Occipital lobe (tissue), 2 donors: ENCODE results near the gene NUP93. TPM values are rescaled to one million over a fixed set of nuclear protein-coding genes. Genes with fewer than 3 reads are reported as not detected.
"Not testable (repeated sequence)": the region's sequence is repeated elsewhere in the genome, so short reads cannot be mapped to it uniquely, and the experiment has no call there.

ENCODE experiments used
- DNase-seq: peaks from one replicate; lab custom pipeline; 2025; lab: John Stamatoyannopoulos, UW
- total RNA-seq: library from RNA; depleted of rRNA; stranded (reverse); fragments of >200 nt; gene quantifications from one replicate; pipeline ENCODE4 v1.2.3, GENCODE V29; 2014

Gene NUP93
- total RNA-seq, 1 donor from 2014 or later: 207 TPM

DNA sequence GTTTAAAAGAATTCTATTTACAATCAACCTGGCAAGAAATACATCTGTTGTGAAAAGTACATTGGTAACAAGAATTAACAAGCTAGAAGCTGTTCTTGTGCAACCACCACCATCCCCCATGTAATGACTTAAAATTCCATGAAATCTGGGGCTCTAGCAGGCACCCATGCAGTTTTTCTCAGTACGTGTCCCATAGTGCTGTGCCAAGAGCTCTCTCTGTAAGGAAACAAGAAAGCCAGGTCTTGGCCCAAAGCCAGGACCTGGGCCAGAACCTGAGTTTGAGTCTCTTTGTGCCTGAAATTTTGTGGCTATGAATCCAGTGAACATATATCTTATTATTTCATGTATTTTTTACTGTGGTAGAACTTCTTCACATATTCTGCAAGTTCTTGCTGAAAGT lies 46.6 kb downstream of the NUP93 start:
- DNase-seq: no peak

DNA sequence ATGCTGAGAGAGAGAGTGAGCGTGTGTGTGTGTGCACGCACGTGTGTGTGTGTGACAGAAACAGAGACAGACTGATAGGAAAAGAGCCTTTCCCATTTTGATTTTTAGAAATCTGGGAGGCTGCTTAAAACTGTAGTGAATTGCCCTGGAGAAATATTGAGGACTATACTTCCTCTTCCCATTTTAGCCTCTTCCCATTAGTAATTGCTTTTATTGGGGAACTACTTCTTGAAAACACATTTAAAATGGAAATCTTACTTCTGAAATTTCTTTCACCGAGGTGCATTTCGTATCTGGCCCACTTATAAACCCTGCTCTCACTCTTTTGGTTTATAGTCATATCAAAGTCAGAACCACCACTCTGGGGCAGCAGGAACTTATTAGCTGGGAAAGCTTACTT lies 47.1 kb downstream of the NUP93 start:
- no peak for DNase-seq

DNA sequence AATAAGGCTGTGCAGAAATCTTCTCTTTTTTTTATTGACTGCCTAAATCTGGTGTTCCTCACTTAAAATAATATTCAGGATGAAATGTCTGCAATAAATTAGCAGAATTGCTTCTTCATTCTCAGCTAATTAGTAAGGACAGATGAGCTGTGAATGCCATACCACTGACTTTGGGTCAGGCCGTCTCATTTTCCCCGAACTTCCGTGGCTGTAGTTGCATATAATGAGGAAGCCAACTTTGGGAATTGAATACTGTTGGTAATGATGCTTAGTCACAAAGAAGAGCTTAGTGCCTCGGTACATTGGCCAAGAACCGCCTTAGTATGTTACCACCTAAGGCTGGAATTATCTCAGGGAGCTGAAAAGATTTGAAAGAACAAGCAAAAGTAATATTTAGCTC lies 47.6 kb downstream of the NUP93 start:
- no peak for DNase-seq

DNA sequence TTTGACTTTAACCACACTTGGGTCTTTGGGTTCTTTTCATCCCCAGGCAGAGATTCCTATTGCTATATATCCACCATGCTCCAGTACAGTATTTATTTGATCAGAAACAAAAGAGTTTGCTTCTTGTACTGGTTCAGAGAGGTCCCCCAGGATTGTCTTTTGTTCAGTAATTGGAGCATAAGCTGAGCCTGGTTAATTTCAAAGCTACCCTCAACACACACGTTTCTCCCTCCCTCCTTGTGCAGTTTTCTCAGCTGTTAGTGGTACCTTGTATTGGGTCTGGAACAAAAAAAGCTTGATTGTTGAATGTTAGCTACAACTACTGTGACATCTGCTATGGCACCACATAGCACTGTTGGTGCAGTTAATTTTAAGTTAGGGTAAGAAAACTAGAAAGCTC lies 50.0 kb downstream of the NUP93 start:
- DNase-seq: no peak

DNA sequence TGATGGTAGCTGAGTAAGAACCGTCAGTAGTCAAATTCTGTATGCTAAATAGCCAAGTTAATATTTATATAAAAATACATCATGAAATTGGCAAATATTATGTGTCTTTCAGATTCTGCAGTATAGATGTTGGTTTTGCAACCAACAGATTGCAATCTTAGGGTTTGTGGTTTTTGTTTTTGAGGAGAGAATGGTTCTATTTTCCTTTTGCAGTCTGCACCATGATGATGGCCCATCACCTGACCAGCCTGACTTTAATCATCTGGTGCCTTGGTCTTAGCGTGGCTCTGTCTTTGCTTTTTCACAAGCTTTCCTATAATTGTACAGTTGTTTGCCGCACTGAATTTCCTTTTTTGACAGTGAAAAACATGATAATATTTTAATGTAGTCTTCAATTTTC lies 50.7 kb downstream of the NUP93 start:
- DNase-seq: no peak

DNA sequence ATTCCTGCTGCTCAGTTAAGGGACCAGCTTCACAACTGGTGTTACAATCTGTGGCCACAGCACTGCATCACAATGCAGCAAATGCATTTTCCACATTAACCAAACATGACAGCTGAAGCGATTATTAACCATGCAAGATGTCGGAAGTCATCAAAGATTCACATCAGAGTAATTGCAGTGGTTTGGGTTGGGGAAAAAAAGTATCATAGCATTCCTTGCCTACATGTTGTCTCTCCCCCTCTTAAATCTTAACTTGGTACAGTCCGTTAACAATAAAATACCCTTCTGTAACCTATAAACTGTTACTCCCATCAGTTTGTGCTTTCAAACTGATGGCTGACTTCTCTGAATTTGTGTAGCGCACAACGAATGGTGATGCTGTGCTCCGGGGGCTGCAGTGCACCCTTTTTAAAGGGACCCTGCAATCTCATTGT lies 51.6 kb downstream of the NUP93 start:
- no peak for DNase-seq

DNA sequence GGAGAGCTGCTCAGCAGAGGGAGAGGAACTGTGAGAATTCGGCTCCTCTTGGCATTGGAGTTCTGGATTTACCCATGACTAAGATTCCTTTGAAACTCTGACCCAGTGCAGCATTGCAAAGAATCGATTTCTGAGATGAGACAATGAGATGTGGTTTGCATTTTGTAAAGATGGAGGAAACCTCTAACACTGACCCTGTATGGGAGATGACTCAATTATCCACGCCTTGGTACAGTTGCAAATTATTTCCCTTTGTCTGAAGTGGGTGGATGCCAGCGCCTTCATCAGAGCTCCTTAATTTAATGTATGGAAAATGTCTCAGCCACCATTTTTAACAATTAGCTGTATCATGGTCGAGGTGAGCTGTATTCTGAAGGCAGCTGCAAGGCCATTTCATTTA lies 53.4 kb downstream of the NUP93 start:
- no peak for DNase-seq

DNA sequence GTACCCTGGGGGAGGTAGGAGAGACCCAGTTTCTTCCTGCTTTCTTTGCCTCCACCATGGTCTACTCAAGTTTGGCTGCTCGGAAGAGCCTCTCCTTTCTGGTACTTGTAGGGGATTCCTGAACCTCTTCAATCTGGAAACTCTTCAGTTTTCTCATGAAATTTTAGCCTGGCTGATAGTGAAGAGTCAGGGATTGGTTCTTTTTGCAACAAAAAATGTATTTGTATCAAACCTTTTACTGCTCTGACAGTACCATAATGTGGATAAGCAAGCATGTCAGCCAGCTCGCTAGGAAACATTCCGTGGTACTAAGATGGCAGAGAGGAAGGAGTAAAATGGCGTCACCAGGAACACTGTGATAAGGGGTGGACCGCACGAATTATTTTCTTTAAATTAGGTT lies 55.4 kb downstream of the NUP93 start:
- no peak for DNase-seq

DNA sequence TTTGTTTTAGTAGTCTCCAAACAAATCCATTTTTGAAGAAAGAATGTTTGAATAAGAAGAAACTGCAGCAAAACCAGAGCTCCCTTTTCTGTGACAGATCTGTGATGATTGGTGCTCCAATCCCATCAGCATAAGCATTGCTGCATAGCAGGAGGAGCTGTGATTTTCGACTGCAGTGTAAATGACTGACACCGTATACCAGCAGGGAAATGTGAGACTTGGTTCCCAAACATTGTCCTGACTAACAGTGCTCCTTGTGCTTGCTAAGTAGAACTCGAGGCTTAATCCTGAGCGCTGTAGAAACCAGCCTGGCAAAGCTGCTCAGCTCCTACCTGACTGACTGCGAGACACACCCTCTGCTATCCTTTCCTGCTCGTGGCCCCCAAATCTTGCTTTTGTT lies 57.2 kb downstream of the NUP93 start:
- DNase-seq: no peak

DNA sequence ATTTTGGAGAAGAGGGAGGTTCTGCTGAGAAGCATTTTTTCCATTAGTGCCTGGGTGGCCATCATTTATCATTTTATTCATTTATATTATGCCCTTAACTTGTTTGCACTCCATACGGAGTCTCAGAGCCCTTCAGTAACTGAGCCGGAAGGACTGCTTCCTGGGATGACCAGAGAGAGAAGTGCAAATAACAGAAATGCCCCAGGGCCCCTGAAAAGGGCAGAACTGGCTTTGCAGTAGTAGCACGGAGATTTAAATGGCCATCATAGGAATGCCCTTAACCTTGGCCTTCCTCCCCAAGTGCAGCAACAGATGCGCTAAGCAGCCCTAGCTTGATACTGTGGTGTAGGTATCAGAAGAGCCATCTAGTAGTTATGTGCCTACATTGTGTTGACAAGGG lies 58.5 kb downstream of the NUP93 start:
- no peak for DNase-seq

DNA sequence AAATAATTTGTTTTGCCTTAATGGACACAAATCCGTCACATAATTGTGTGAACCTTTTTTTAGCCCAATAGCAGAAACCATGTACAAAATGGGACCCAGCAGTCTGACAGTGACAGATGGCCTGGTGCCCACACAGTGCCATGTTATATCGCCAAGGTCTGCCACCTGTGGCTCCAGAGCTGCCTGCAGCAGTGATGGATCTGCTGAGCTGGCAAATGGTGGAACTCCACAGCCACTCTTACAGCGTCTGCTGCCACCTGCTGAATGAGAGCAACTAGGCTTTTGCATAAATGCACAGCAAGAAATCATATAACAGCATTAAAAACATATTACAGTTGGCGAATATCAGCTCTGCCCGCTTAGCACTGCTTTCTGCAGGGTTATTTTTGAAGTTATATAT lies 59.4 kb downstream of the NUP93 start:
- DNase-seq: no peak

DNA sequence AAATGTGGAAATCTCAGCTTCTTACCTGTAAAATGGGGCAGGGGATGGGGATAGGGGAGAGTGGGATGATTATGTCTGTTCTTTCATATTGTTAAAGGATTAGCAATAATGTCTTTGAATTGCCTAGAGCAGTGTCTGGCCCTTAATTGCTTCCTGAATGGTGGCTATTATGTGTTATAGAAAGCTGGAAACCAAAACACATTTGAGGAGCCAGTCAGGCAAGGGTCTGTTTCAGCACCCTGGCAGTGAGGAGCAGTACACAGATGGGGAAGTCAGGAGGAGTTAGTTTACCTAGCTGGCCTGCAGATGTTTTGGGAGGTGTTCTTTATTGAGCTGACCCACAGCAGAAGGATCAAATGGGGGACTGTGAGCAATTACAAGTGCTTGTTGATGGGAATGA lies 63.0 kb downstream of the NUP93 start:
- DNase-seq: no peak

DNA sequence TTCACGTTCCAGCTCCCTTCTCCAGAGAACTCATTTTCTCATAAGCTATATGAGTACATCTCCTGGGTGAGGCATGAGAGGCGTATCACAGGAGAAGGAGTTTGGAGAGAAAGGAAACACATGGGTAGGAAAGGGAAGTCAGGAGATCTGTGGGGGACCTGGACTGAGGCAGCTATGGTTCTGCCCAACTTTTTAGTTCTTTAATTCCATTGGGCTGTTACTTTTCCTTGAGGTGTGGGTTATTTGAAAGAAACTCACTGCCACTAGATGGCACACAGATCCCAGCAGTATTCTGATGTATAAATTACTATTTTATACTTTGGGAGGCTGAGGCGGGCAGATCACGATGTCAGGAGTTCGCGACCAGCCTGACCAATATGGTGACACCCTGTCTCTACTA lies 63.6 kb downstream of the NUP93 start:
- DNase-seq: no peak

DNA sequence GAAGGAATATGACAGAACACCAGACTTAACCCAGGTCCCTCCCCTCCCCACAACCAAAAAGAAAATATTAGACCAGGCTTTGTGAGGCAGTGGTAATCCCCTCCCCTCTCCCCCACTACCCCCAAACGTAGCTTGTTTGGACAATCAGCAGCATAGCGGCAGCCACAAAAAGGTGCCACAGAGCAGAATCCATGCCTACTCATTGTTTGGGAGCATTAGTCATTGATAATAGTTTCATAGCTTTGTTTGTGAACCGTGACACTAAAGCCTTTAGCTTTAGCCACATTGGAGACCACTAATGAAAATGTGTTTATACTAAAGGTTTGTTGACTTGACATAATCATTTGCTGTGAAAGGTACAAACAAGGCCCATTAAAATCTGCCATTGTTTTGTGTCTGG lies 65.1 kb downstream of the NUP93 start:
- DNase-seq: no peak

DNA sequence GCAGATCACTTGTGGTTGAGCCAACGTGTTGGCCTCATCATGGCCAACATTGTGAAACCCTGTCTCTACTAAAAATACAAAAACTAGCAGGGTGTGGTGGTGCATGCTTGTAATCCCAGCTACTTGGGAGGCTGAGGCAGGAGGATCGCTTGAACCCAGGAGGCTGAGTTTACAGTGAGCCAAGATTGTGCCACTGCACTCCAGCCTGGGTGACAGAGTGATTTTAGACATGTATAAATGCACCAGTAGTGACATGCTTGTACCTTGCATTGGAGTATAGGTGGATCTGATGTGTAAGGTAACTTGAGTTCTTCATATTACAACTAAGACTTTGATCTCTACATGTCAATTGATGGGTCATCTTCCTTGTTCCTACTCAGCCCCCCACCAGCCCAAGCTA lies 67.1 kb downstream of the NUP93 start:
- not testable (repeated sequence) for DNase-seq

DNA sequence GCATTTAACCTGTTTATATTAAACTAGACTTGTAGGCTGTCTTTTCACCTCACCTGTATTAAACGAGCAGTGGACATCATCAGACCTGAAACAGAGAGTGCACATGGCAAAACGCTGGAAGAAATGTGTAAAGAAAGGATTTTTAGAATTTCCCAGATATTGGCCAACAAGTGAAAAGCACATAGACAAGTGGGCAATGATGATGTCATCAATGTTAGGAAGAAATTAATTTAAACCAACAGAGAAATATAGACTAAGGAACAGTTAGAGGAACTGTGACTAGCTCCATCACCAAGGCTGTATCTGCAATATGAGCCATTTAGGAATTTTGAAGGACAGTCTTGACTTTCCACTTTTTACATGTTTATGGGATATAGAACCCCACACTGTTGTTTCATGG lies 67.9 kb downstream of the NUP93 start:
- no peak for DNase-seq

DNA sequence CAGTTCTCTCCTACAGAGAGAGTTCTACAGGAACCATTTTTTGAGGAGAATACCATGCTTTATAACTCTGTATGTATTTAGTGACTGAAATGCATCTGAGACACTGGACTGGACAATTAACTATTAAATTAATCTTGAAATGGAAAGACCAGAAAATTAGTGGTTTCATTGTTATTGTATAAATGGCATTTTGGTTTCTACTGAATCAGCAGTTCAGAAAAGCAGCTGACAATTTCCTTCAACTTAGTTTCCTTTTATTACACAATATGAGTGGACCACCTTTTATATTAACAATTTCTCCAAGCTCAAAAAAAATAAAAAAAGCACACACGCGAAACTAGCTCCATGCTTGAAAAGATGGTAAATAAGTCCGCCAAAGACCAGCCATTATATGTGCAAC lies 69.0 kb downstream of the NUP93 start:
- no peak for DNase-seq

DNA sequence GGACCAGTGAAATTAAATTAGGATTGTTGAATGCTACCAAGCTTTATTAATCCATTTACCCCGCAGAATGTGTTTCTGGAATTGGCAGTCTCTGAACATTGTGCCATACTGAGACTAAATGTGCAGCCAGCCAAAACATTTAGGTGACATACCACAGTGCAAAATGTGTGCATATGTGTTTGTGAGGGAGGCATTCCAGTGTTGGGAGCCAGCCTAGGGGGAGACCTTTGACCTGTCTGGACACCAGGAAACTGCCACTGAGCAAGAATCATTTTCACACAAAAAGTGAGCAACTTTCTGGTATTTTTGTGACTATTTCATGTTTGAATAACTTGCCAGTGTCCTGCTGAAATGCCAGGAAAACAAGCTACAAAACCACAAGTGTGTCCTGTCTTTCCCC lies 70.4 kb downstream of the NUP93 start:
- no peak for DNase-seq

DNA sequence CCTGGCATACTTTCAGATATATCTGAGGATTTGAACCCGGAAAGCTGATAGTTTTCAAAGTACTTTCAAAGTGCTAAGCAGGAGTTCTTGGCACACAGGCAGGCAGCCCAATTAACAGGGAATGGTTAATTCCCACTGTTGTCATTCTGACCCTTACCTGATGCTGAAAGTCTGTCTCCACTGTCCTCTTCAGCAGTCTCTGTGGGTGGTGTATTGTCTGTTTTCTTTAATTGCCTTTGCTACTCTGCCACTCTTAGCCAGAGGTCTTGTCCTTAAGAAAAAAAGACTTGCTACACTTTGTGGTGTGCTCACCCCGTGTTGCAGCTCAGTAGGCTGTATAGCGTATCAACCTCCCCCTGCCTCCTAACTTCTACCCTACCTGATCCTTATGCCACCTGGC lies 71.8 kb downstream of the NUP93 start:
- no peak for DNase-seq

DNA sequence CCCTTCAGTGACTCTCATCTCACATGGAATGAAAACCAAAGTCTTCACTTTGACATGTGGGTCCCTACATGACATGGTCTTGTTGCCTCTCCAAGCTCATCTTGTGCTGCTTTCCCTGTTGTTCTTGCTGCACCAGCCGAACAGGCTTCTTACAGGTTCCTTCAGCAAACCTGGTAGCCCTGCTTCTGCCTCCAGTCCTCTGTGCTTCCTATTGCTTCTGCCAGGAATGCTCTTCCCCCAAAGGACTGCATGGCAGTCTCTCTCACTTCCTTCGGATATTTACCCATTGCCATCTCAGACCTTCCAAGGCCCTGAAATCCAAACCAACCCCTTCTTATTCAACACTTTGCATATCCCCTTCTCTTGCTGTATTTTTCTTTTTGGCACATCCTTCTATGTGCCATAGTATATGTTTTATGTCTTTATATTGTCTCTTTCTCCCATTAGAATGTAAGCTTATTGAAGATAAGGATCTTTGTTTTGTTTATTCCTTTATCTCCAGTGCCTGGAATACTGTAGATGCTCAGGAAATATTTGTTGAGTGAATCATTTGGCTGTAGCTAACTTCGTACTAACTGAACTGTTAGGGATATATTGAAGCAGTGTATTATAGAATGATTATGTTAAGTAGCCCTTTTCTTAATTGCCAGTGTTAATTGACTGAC lies 77.2 kb downstream of the NUP93 start:
- DNase-seq: no peak

DNA sequence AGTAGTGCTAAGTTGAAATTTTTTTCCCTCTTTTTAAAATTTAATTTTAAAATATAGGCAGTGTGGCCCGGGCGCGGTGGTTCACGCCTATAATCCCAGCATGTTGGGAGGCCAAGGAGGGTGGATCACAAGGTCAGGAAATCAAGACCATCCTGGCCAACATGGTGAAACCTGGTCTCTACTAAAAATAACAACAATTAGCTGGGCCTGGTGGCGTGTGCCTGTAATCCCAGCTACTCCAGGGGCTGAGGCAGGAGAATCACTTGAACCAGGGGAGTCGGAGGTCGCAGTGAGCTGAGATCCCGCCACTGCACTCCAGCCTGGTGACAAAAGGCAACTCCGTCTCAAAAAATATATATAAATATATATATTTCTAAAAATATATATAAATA lies 77.7 kb downstream of the NUP93 start:
- not testable (repeated sequence) for DNase-seq

DNA sequence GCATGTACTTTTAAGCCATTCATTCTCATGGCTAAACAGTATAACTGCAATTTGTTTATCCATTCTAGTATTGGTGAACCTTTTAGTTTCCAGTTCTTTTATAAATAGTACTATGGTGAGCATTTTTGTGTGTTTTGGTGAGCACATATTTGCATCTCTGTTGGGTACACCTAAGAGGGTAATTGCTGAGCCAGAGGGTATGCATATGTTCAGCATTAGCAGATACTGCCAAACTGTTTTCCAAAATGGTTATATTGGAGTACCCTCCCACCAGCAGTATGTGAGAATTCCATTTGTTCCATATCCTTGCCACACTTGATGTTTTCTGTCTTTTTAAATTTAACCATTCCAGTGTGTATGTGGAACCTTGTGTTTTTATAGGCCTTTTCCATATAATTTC lies 81.0 kb downstream of the NUP93 start:
- no peak for DNase-seq

DNA sequence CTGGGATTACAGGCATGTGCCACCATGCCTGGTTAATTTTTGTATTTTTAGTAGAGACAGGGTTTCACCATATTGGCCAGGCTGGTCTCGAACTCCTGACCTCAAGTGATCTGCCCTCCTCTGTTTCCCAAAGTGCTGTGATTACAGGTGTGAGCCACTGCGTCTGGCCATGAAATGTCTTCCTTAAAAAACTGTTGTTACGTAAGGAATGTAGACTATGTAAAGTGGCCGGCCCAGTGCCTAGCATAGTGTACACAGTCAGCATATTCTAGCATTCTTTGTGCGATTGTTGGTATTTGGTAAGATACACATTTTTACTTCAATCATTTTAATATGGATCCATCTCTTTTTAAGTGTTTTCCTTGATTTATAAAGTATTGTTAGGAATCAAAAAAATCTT lies 81.7 kb downstream of the NUP93 start:
- not testable (repeated sequence) for DNase-seq

DNA sequence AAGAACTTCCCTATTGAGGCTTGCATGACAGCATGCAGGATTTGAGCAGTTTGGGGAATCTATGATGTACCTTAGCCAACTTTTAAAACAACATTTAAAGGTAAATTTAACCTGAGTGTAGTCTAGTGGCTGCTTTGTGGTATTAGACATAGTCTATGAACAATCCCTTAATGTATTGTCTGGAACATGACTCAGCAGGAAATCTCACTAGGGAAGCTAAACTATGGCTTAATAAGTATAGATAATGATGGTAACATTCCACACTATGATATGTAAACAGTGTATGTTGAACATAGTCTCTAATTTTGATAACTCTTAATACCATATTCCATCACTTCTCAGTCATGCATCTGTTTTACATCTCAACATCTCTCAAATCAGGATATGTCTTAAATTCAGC lies 83.0 kb downstream of the NUP93 start:
- DNase-seq: no peak
